Sigmoid colon (tissue), 7 donors: ENCODE measurements around the gene RBFOX2. TPM values are rescaled to one million over a fixed set of nuclear protein-coding genes. Genes with fewer than 3 reads are reported as not detected.

Source experiments
- DNase-seq: peaks from one replicate; pipeline ENCODE4 v3.0.0-alpha.2; 2019
- H3K27ac ChIP-seq, 4 donors: fragments of 200-600 bp; sonication (generic); one replicate each; pipeline ENCODE4 v1.5.1; 2016 to 2019; ENCODE audit warnings: mild to moderate bottlenecking in 1 of 4
- H3K27me3 ChIP-seq, 3 donors: fragments of 200-600 bp; sonication (generic); one replicate each; pipeline ENCODE4 v1.5.1; 2019; ENCODE audit warnings: mild to moderate bottlenecking in 1 of 3
- H3K36me3 ChIP-seq, 4 donors: fragments of 200-600 bp; sonication (generic); one replicate each; pipeline ENCODE4 v1.5.1; 2016 to 2019
- H3K4me1 ChIP-seq, 4 donors: fragments of 200-600 bp; sonication (generic); one replicate each; pipeline ENCODE4 v1.5.1; 2017 to 2019
- H3K4me3 ChIP-seq, 4 donors: fragments of 200-600 bp; sonication (generic); one replicate each; pipeline ENCODE4 v1.5.1; 2017 to 2019; ENCODE audit warnings: mild to moderate bottlenecking in 2 of 4, moderate library complexity in 1 of 4
- H3K9me3 ChIP-seq, 4 donors: fragments of 200-600 bp in 3 of 4; sonication (generic) in 3 of 4; one replicate each; pipeline versions ENCODE4 v1.5.1 to v1.6.1; 2013 to 2019
- EP300 ChIP-seq, 4 donors: sonication (generic); formaldehyde crosslinking; IDR thresholded peaks; one replicate each; pipeline ENCODE4 v1.6.1; 2017; ENCODE audit warnings: antibody characterized with exemption in 4 of 4
- POLR2A ChIP-seq, 2 donors: fragments of 450-650 bp; IDR thresholded peaks; one replicate each; pipeline ENCODE4 v1.6.1; 2016; ENCODE audit warnings: antibody characterized with exemption in 2 of 2, mild to moderate bottlenecking in 2 of 2, moderate library complexity in 2 of 2
- POLR2AphosphoS5 ChIP-seq, 4 donors: sonication (generic); formaldehyde crosslinking; IDR thresholded peaks; one replicate each; pipeline ENCODE4 v1.6.1; 2017; ENCODE audit warnings: antibody characterized with exemption in 4 of 4
- WGBS, 2 donors: extraction: QIAGEN DNeasy Blood & Tissue Kit; methylation state at CpG; one replicate each; pipeline ENCODE4 v1.1.7; 2013; 5-methylcytosine and 5-hydroxymethylcytosine counted together
- intact Hi-C: fragments of 100-400 bp; cut with DNase I; formaldehyde crosslinking; loops from one replicate; pipeline ENCODE4 v1.15.1; 2023
- polyA plus RNA-seq, 3 donors: library from polyadenylated mRNA; stranded (reverse); fragments of 200-250 nt; gene quantifications; one replicate each; pipeline ENCODE4 v1.2.3, GENCODE V29; 2013
- total RNA-seq, 4 donors: library from RNA; depleted of rRNA; stranded (reverse); fragments of >200 nt; gene quantifications; one replicate each; pipeline ENCODE4 v1.1.0, GENCODE V29; 2016
- TF ChIP-seq, protein P1 (sequence below), 4 experiments: fragments of 450-650 bp in 3 of 4; fragments of 200-600 bp in 1 of 4; IDR thresholded peaks; one replicate each; pipeline ENCODE4 v1.5.1; 2016 to 2019; ENCODE audit warnings: antibody characterized with exemption in 4 of 4, mild to moderate bottlenecking in 3 of 4, moderate library complexity in 2 of 4
- donor health status: healthy with polysubstance abuse.
- donor health status: Bipolar disorder and iron deficiency.
- donor health status: healthy.

RBFOX2 gene
- total and polyA plus RNA-seq, 7 donors: 11.6 to 164 (median 138) TPM

DNA sequence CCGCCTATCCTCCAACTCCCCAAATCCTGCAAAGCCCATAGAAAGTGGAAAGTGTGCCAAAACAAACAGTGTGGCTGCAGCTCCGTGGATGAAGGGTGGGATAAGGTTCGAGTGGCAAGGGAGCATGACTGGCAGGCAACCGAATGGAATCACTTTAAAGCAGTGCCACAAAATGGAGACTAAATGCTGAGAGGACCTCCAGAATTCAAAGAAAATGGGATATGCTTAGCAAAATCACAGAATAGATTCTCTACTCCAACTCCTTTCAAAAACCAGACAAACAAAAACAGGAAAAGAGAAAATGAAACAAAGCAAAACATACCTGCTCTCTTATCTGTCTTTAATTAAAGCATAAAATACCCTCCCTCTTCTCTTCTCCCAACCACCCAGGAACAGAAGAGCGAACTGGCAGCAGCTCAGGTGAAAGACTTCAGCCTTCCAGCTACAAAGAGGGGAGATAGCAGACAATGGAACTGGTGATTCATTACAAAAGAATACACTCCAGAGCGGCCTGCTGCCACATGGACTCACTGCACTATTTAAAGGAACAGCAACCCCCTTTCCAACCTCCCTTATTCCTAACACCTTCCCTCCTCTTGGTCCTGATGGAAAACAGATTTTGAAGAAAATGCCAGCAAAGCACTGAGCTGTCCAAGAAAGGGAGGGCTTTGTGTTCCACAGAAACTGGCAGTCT lies 192.5 kb downstream of the RBFOX2 start:
- peaks cover 0 to 91% (median 72%) of the 10 kb centered on the region in 4 donors for H3K4me1 ChIP-seq
- no peaks in the 10 kb centered on the region for H3K36me3 ChIP-seq
- 7 to 39% methylated on average over 6 of the region's 6 CpGs for WGBS, 2 donors
- intact Hi-C loops: loop anchor here (5.0 kb wide), 3 partner anchors 191 to 286 kb away; partner anchors contain the start of gene RBFOX2
- DNase-seq: peak; percentile 76
- H3K4me3 ChIP-seq: peak overlapping the region; percentile 10 to 36 (median 28)
- H3K9me3 ChIP-seq: no peaks in the 10 kb centered on the region
- no peaks in the 10 kb centered on the region for H3K27me3 ChIP-seq
- TF ChIP-seq POLR2AphosphoS5 (IDR thresholded peaks at IDR 0.05): peak in 2 of 4 donors; percentile 27 to 57
- no peak for TF ChIP-seq POLR2A (IDR thresholded peaks at IDR 0.05)
- TF ChIP-seq, protein P1, sequence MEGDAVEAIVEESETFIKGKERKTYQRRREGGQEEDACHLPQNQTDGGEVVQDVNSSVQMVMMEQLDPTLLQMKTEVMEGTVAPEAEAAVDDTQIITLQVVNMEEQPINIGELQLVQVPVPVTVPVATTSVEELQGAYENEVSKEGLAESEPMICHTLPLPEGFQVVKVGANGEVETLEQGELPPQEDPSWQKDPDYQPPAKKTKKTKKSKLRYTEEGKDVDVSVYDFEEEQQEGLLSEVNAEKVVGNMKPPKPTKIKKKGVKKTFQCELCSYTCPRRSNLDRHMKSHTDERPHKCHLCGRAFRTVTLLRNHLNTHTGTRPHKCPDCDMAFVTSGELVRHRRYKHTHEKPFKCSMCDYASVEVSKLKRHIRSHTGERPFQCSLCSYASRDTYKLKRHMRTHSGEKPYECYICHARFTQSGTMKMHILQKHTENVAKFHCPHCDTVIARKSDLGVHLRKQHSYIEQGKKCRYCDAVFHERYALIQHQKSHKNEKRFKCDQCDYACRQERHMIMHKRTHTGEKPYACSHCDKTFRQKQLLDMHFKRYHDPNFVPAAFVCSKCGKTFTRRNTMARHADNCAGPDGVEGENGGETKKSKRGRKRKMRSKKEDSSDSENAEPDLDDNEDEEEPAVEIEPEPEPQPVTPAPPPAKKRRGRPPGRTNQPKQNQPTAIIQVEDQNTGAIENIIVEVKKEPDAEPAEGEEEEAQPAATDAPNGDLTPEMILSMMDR (IDR thresholded peaks at IDR 0.05): no peak
- no peak for TF ChIP-seq EP300 (IDR thresholded peaks at IDR 0.05)
- peak overlapping the region; percentile 80 to 86 (median 84) for H3K27ac ChIP-seq

DNA sequence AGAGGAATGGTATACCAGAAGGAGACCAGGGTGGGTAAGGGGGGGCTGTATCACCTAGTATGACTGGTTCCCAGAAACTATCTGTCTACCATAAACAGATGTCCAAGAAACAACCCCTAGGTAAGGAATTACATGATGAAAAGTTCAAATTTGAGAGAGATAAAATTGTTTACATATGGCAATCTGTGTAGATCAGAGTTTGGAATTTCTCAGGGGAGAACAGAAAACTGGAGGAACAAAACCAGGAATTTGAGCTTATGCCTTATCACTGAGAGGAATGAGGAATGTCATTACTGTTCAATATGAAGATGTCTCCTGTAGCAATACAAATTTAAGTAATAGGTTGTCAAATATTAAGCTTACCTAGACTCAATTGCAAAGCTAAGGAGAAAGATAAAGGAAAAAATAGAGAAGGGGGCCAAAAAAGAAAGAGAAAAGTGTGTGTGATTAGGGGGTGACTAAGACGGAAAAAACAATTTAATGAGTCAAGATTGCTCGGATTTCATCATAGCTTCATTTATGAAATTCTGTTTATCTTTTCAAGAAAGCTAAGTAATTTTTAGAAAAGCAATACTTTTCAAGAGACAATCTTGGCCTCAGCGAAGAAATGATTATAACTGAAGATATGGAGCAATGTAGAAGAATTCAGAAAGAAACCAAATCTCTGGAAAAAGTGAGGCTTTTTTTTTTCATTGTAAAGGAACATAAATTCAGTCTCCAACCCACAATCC lies 193.2 kb downstream of the RBFOX2 start:
- Histone ChIP-seq H3K9me3 (no peaks in the 10 kb centered on the region), H3K36me3 (no peaks in the 10 kb centered on the region), H3K4me1 (peaks cover 0 to 90% (median 72%) of the 10 kb centered on the region in 4 donors), H3K27ac (peak overlapping the region; percentile 80 to 86 (median 84)), H3K27me3 (no peaks in the 10 kb centered on the region), H3K4me3 (peak overlapping the region; percentile 10 to 36 (median 28))
- WGBS, 2 donors: 4 to 46% methylated on average over 3 of the region's 3 CpGs
- TF ChIP-seq EP300 (IDR thresholded peaks at IDR 0.05) (no peak), POLR2AphosphoS5 (IDR thresholded peaks at IDR 0.05) (peak in 1 of 4 donors; percentile 5)
- intact Hi-C loops: loop anchor here (5.0 kb wide), 3 partner anchors 192 to 287 kb away; partner anchors contain the start of gene RBFOX2
- no peak for DNase-seq

DNA sequence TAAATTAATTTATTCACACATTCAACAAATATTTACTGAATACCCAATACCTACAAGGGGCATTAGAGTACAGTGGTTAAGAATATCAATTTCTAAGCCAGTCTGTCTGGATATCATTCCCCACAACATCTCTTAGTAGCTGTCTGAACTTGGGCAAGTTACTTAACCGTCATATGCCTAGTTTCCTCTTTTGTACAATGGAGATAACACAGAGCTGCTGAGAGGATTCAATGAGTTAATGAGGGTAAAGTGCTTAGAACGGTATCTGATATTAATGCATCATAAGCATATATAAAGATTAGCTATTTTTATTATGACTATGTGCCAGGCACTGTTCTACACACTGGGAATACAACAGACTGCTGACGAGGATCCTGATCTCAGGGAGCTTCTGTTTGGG lies 194.6 kb downstream of the RBFOX2 start:
- WGBS, 2 donors: 43 to 48% methylated on average over 3 of the region's 3 CpGs
- intact Hi-C loops: no loop called here

DNA sequence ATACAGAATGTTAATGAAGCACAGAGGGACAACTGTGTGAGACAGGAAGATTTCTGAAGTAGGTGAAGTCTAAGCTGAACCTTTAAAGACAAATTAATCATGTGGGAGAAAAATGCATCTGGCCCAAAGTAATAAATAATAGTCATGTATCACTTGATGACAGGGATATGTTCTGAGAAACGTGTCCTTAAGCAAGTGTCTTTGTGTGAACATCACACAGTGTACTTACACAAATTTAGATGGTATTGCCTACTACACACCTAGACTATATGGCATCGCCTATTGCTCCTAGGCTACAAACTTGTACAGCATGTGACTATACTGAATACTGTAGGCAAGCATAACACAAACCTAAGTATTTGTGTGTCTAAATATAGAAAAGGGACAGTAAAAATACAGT lies 198.3 kb downstream of the RBFOX2 start:
- no peaks in the 10 kb centered on the region for H3K27me3 ChIP-seq
- peaks cover 0 to 79% (median 64%) of the 10 kb centered on the region in 4 donors for H3K4me1 ChIP-seq
- H3K9me3 ChIP-seq: no peaks in the 10 kb centered on the region
- intact Hi-C loops: no loop called here
- no peak overlapping the region for H3K4me3 ChIP-seq
- no peak for DNase-seq
- H3K36me3 ChIP-seq: no peaks in the 10 kb centered on the region
- 83 to 85% methylated on average over 2 of the region's 2 CpGs for whole genome bisulfite sequencing, 2 donors
- TF ChIP-seq EP300 (IDR thresholded peaks at IDR 0.05): no peak
- no peak for TF ChIP-seq POLR2A (IDR thresholded peaks at IDR 0.05)
- TF ChIP-seq, protein P1 (IDR thresholded peaks at IDR 0.05): no peak
- no peak for TF ChIP-seq POLR2AphosphoS5 (IDR thresholded peaks at IDR 0.05)
- peak overlapping the region in 2 of 4 donors; percentile 40 to 59 for H3K27ac ChIP-seq

More for the DNA sequence above, 194.6 kb downstream of the RBFOX2 start:
- Histone ChIP-seq H3K27ac (peak overlapping the region; percentile 80 to 86 (median 84)), H3K36me3 (no peaks in the 10 kb centered on the region), H3K27me3 (no peaks in the 10 kb centered on the region), H3K9me3 (no peaks in the 10 kb centered on the region), H3K4me3 (no peak overlapping the region), H3K4me1 (peaks cover 0 to 94% (median 79%) of the 10 kb centered on the region in 4 donors)
- TF ChIP-seq POLR2A (IDR thresholded peaks at IDR 0.05): no peak
- no peak for TF ChIP-seq EP300 (IDR thresholded peaks at IDR 0.05)
- TF ChIP-seq, protein P1 (IDR thresholded peaks at IDR 0.05): no peak
- no peak for TF ChIP-seq POLR2AphosphoS5 (IDR thresholded peaks at IDR 0.05)
- DNase-seq: no peak

DNA sequence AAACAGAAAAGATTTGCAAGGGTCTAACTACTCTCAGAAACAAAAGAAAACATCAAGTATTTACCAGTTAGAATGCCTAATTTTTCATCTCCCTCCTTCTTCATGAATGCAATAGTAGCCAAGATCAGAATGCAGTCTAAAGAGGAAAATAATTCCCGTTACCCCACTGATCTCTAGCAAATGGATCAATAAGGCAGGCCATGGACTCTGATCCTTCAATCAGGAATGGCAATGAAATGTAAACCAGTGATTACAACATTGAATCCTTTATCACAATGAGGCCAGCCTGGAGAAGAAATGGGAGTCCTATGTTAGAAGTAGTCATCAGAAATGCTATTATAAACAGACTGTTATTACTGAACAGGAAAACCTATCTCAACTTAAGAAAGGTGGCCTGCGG lies 204.4 kb downstream of the RBFOX2 start:
- WGBS, 2 donors: 97% methylated on average over 2 of the region's 2 CpGs
- Histone ChIP-seq H3K36me3 (no peaks in the 10 kb centered on the region), H3K4me1 (peaks cover 0 to 72% (median 35%) of the 10 kb centered on the region in 4 donors), H3K27ac (no peak overlapping the region), H3K9me3 (no peaks in the 10 kb centered on the region), H3K4me3 (no peak overlapping the region), H3K27me3 (no peaks in the 10 kb centered on the region)
- no peak for DNase-seq
- intact Hi-C loops: no loop called here
- no peak for TF ChIP-seq POLR2AphosphoS5 (IDR thresholded peaks at IDR 0.05)
